CD4-positive, alpha-beta T cell (primary cell): ENCODE data around the gene TSPAN1. TPM values are rescaled to one million over a fixed set of nuclear protein-coding genes. Genes with fewer than 3 reads are reported as not detected.

Experiments used
- ATAC-seq: fragments of 200-7000 bp; cut with Tn5 transposase; one replicate; pipeline ENCODE4 v1.10.0; 2022; ENCODE audit warnings: mild to moderate bottlenecking; ENCODE audit not compliant: poor library complexity
- CTCF ChIA-PET: fragments of 350-600 bp; sonication (Branson Sonifier 250); formaldehyde crosslinking; loops from one replicate; lab custom pipeline; 2021; ENCODE audit warnings: antibody characterized with exemption, inconsistent platforms; lab: Charles Lee
- POLR2A ChIA-PET: fragments of 350-600 bp; sonication (Branson Sonifier 250); formaldehyde crosslinking; loops from one replicate; lab custom pipeline; 2021; ENCODE audit warnings: antibody characterized with exemption, inconsistent platforms; lab: Charles Lee
- DNase-seq, 14 experiments: peaks; one replicate each; pipeline ENCODE4 v3.0.0-alpha.2; 2013 to 2020; ENCODE audit warnings: mixed read lengths in 2 of 14
- H3K27ac ChIP-seq, 2 donors: one replicate each; pipeline versions ENCODE4 v1.5.1 to v1.7.0; 2013; ENCODE audit warnings: low read length in 2 of 2, low read depth in 1 of 2, mild to moderate bottlenecking in 1 of 2
- H3K27me3 ChIP-seq, 2 experiments: 1 replicate in 1 of 2; 2 replicates in 1 of 2; pipeline versions ENCODE4 v1.6.1 to v1.7.0; 2013; ENCODE audit warnings: low read length in 2 of 2, control low read depth in 1 of 2, mild to moderate bottlenecking in 1 of 2, moderate library complexity in 1 of 2; ENCODE audit not compliant: insufficient read depth in 2 of 2, control insufficient read depth in 1 of 2
- H3K36me3 ChIP-seq: one replicate; pipeline ENCODE4 v1.6.1; 2013; ENCODE audit warnings: low read length, control low read depth; ENCODE audit not compliant: insufficient read depth
- H3K4me1 ChIP-seq: one replicate; pipeline ENCODE4 v1.6.1; 2013; ENCODE audit warnings: low read length, control low read depth; ENCODE audit not compliant: insufficient read depth
- H3K4me3 ChIP-seq: one replicate; pipeline ENCODE4 v1.5.1; 2013; ENCODE audit warnings: mild to moderate bottlenecking, low read length, moderate library complexity
- H3K9me3 ChIP-seq, 2 experiments: 1 replicate in 1 of 2; 2 replicates in 1 of 2; pipeline versions ENCODE4 v1.6.1 to v1.7.0; 2013; ENCODE audit warnings: low read length in 2 of 2, mild to moderate bottlenecking in 2 of 2, control low read depth in 1 of 2, moderate library complexity in 1 of 2; ENCODE audit not compliant: control insufficient read depth in 1 of 2, insufficient read depth in 1 of 2
- H3K27ac Mint-ChIP-seq: one replicate; pipeline ENCODE4 v1.8.0; 2020; ENCODE audit warnings: mixed read lengths
- H3K27me3 Mint-ChIP-seq: one replicate; pipeline ENCODE4 v1.8.0; 2021; ENCODE audit warnings: mixed read lengths
- H3K36me3 Mint-ChIP-seq: one replicate; pipeline ENCODE4 v1.8.0; 2021; ENCODE audit warnings: low read depth, mixed read lengths
- H3K4me1 Mint-ChIP-seq: one replicate; pipeline ENCODE4 v1.8.0; 2021; ENCODE audit warnings: low read depth, mixed read lengths
- H3K4me3 Mint-ChIP-seq: one replicate; pipeline ENCODE4 v1.8.0; 2020; ENCODE audit warnings: mild to moderate bottlenecking, mixed read lengths
- H3K9me3 Mint-ChIP-seq: one replicate; pipeline ENCODE4 v1.8.0; 2020; ENCODE audit warnings: mixed read lengths
- CTCF ChIP-seq: fragments of 200-600 bp; IDR thresholded peaks from one replicate; pipeline ENCODE4 v1.8.0; 2022; ENCODE audit warnings: antibody characterized with exemption, mild to moderate bottlenecking
- intact Hi-C, 2 experiments: fragments of 100-400 bp; cut with DNase I in 1 of 2; cut with micrococcal nuclease in 1 of 2; formaldehyde crosslinking; loops; one replicate each; pipeline versions ENCODE4 v1.15.1 to v1.9.0; 2023 to 2025; cut with DNase I, micrococcal nuclease
- total RNA-seq, 174 experiments: library from RNA in 2 of 174; stranded (reverse) in 2 of 174; gene quantifications; one replicate each; pipeline ENCODE4 v1.2.3 and lab custom pipeline; 2021 to 2026

TSPAN1 gene
- total RNA-seq, 2 experiments from 2014 or later: not detected

GRCh38 chr1:46166521-46167462 is 8.1 kb upstream of the TSPAN1 start:
- intact Hi-C loops: no loop called here
- peak overlapping the region; percentile 44 to 63 for H3K27ac ChIP-seq
- peak overlapping the region; percentile 69 for H3K4me3 ChIP-seq
- no peak for TF ChIP-seq CTCF
- DNase-seq: peak; percentile 15 to 72 (median 55)
- no peaks in the 10 kb centered on the region for H3K27me3 ChIP-seq
- peaks cover 18% of the 10 kb centered on the region for H3K4me1 Mint-ChIP-seq
- H3K27me3 Mint-ChIP-seq: no peaks in the 10 kb centered on the region
- no peaks in the 10 kb centered on the region for H3K36me3 Mint-ChIP-seq
- H3K27ac Mint-ChIP-seq: peak overlapping the region; percentile 93
- CTCF ChIA-PET: no interaction called here
- ATAC-seq: peak; percentile 87
- H3K9me3 Mint-ChIP-seq: no peaks in the 10 kb centered on the region
- peaks cover 16% of the 10 kb centered on the region for H3K4me1 ChIP-seq
- H3K36me3 ChIP-seq: no peaks in the 10 kb centered on the region
- H3K9me3 ChIP-seq: no peaks in the 10 kb centered on the region
- POLR2A ChIA-PET: interaction anchor here (0.6 to 2.3 kb wide), 21 partner anchors 9 to 481 kb away, joined by 3 to 17 read pairs (median 4); partner anchors contain the start of genes NSUN4, PIK3R3, POMGNT1 and RAD54L
- peak overlapping the region; percentile 93 for H3K4me3 Mint-ChIP-seq

- no peak overlapping the region for H3K4me3 ChIP-seq
- Mint-ChIP-seq H3K27me3 (no peaks in the 10 kb centered on the region), H3K27ac (peak overlapping the region; percentile 93), H3K36me3 (no peaks in the 10 kb centered on the region), H3K4me3 (peak overlapping the region; percentile 39), H3K9me3 (no peaks in the 10 kb centered on the region), H3K4me1 (peaks cover 18% of the 10 kb centered on the region)
- TF ChIP-seq CTCF: no peak
- H3K27ac ChIP-seq: no peak overlapping the region
- POLR2A ChIA-PET: no interaction called here
- no peaks in the 10 kb centered on the region for H3K36me3 ChIP-seq
- ATAC-seq (no peak), DNase-seq (no peak)
- intact Hi-C loops: no loop called here
- H3K4me1 ChIP-seq: peaks cover 16% of the 10 kb centered on the region
- CTCF ChIA-PET: no interaction called here
- H3K9me3 ChIP-seq: no peaks in the 10 kb centered on the region
- H3K27me3 ChIP-seq: no peaks in the 10 kb centered on the region
These were observed 6.4 kb upstream of the TSPAN1 start for GRCh38 chr1:46168477-46168876.

DNA sequence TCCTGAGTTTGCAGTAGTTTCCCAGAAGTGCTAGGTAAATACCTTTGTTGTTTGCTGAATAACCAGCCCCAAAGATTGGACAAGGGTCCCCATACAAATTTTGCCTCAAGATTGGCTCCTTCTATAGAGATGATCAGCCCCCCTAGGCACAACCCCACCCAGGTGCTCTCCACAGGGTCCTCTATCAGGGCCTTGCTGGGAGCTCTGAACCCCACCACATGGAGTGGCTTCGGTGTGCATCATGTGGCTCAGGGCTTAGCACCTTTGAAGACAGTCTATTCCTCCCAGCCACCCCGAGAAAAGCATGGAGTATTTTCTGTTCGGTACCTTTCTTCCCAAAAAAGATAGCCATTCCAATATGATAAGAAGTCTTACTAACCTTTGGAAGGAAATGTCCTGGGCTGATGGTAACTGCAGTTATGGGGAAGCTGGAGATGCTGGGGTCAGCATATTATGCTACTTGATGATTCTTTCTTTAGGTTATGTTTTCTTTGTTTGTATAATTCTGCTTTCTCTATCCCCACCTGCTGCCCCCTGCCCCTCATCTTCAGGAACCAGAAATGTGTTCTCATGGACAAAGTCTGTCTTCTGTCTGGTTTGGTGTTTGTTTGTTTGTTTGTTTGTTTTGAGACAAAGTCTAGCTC is 5.0 kb upstream of the TSPAN1 start:
- ATAC-seq (no peak), DNase-seq (no peak)
- CTCF ChIA-PET: no interaction called here
- Mint-ChIP-seq H3K4me3 (no peak overlapping the region), H3K4me1 (peaks cover 18% of the 10 kb centered on the region), H3K27me3 (no peaks in the 10 kb centered on the region), H3K27ac (no peak overlapping the region), H3K36me3 (no peaks in the 10 kb centered on the region), H3K9me3 (no peaks in the 10 kb centered on the region)
- H3K27ac ChIP-seq: no peak overlapping the region
- intact Hi-C loops: no loop called here
- POLR2A ChIA-PET: no interaction called here
- H3K27me3 ChIP-seq: no peaks in the 10 kb centered on the region
- H3K36me3 ChIP-seq: no peaks in the 10 kb centered on the region
- H3K4me3 ChIP-seq: no peak overlapping the region
- H3K9me3 ChIP-seq: no peaks in the 10 kb centered on the region
- TF ChIP-seq CTCF: no peak
- peaks cover 16% of the 10 kb centered on the region for H3K4me1 ChIP-seq
